ENCODE measurements around the gene NREP. TPM values are rescaled to one million over a fixed set of nuclear protein-coding genes. Genes with fewer than 3 reads are reported as not detected.

Gene NREP
- total and polyA plus RNA-seq, 2 experiments from 2014 or later, result 681 to 981 TPM

- H3K4me1 ChIP-seq (ENCODE audit: low read depth), result peaks cover 3% of the 10 kb centered on the region
- H3K36me3 ChIP-seq, result no peaks in the 10 kb centered on the region
- no peaks in the 10 kb centered on the region for H3K9me3 ChIP-seq (ENCODE audit: low read depth)
- H3K4me3 ChIP-seq, result no peak overlapping the region
- no peak overlapping the region for H3K27ac ChIP-seq
- no peak for TF ChIP-seq CTCF (IDR thresholded peaks at IDR 0.05; ENCODE audit: low read depth, low read length)
- H3K27me3 ChIP-seq, result no peaks in the 10 kb centered on the region
- DNase-seq (ENCODE audit: low read depth in 1 of 2, low spot score in 1 of 2), result no peak
Measured at GRCh38 chr5:111783537-111783936, 26.5 kb upstream of the NREP start.

GRCh38 chr5:111782216-111782615, 25.2 kb upstream of the NREP start:
- no peak overlapping the region for H3K4me3 ChIP-seq
- no peaks in the 10 kb centered on the region for H3K36me3 ChIP-seq
- peak in 1 of 2 donors; percentile 25 for DNase-seq (ENCODE audit: low read depth in 1 of 2, low spot score in 1 of 2)
- H3K9me3 ChIP-seq (ENCODE audit: low read depth), result no peaks in the 10 kb centered on the region
- TF ChIP-seq CTCF (IDR thresholded peaks at IDR 0.05; ENCODE audit: low read depth, low read length), result no peak
- H3K4me1 ChIP-seq (ENCODE audit: low read depth), result peaks cover 3% of the 10 kb centered on the region
- no peak overlapping the region for H3K27ac ChIP-seq
- H3K27me3 ChIP-seq, result no peaks in the 10 kb centered on the region

GRCh38 chr5:111781200-111781599, 24.2 kb upstream of the NREP start:
- Histone ChIP-seq H3K36me3 (no peaks in the 10 kb centered on the region), H3K27ac (no peak overlapping the region), H3K4me1 (ENCODE audit: low read depth) (peaks cover 3% of the 10 kb centered on the region), H3K4me3 (no peak overlapping the region), H3K27me3 (no peaks in the 10 kb centered on the region), H3K9me3 (ENCODE audit: low read depth) (no peaks in the 10 kb centered on the region)
- TF ChIP-seq CTCF (IDR thresholded peaks at IDR 0.05; ENCODE audit: low read depth, low read length), result no peak
- peak in 1 of 2 donors; percentile 82 for DNase-seq (ENCODE audit: low read depth in 1 of 2, low spot score in 1 of 2)

- peak in 1 of 2 donors; percentile 60 for DNase-seq (ENCODE audit: low read depth in 1 of 2, low spot score in 1 of 2)
- Histone ChIP-seq H3K4me3 (no peak overlapping the region), H3K27ac (no peak overlapping the region), H3K4me1 (ENCODE audit: low read depth) (peaks cover 8% of the 10 kb centered on the region), H3K27me3 (no peaks in the 10 kb centered on the region), H3K36me3 (no peaks in the 10 kb centered on the region), H3K9me3 (ENCODE audit: low read depth) (no peaks in the 10 kb centered on the region)
- no peak for TF ChIP-seq CTCF (IDR thresholded peaks at IDR 0.05; ENCODE audit: low read depth, low read length)
Measured at GRCh38 chr5:111779922-111780292, 22.9 kb upstream of the NREP start.

- Histone ChIP-seq H3K4me3 (no peak overlapping the region), H3K36me3 (no peaks in the 10 kb centered on the region), H3K27ac (no peak overlapping the region), H3K9me3 (ENCODE audit: low read depth) (no peaks in the 10 kb centered on the region), H3K4me1 (ENCODE audit: low read depth) (peaks cover 12% of the 10 kb centered on the region), H3K27me3 (no peaks in the 10 kb centered on the region)
- no peak for TF ChIP-seq CTCF (IDR thresholded peaks at IDR 0.05; ENCODE audit: low read depth, low read length)
- DNase-seq (ENCODE audit: low read depth in 1 of 2, low spot score in 1 of 2), result no peak
Measured at GRCh38 chr5:111779260-111779921, 22.4 kb upstream of the NREP start.

Measured in cardiac muscle cell (in vitro differentiated cells and primary cell).